Measurements from ENCODE around the gene TEX54.
"Not testable (repeated sequence)": the region's sequence is repeated elsewhere in the genome, so short reads cannot be mapped to it uniquely, and the experiment has no call there.

- TF ChIP-seq CTCF (conservative IDR thresholded peaks at IDR 0.05); ZFX (IDR thresholded peaks at IDR 0.05): not testable (repeated sequence)
Measured at GRCh38 chr11:62861564-62862192, 29.0 kb upstream of the TEX54 start.
